GM10847 (cell line): Measurements from ENCODE around the gene GIN1.

Source experiments
- POLR2A ChIP-seq: IDR thresholded peaks from 2 replicates; pipeline ENCODE4 v1.6.1; 2011; ENCODE audit not compliant: insufficient read length; ENCODE audit errors: extremely low read depth

The GIN1 gene

DNA sequence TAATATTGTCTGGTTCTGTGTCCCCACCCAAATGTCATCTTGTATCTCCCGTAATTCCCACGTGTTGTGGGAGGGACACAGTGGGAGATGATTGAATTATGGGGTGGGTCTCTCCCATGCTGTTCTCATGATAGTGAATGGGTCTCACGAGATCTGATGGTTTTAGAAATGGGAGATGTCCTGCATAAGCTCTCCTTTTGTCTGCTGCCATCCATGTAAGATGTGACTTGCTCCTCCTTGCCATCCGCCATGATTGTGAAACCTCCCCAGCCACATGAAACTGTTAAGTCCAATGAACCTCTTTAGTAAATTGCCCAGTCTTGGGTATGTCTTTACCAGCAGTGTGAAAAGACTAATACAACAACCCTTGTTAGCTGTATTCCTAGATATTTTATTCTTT, 44.5 kb downstream of the GIN1 start:
- TF ChIP-seq POLR2A, result no peak

- TF ChIP-seq POLR2A, result no peak
Observed at GRCh38 chr5:103066326-103066725, 53.6 kb downstream of the GIN1 start.

- TF ChIP-seq POLR2A, result no peak
Observed at GRCh38 chr5:103060424-103060954, 59.4 kb downstream of the GIN1 start.

- TF ChIP-seq POLR2A, result no peak
Observed at GRCh38 chr5:103059525-103059924, 60.4 kb downstream of the GIN1 start.

GRCh38 chr5:103057208-103058130, 62.5 kb downstream of the GIN1 start:
- no peak for TF ChIP-seq POLR2A

DNA sequence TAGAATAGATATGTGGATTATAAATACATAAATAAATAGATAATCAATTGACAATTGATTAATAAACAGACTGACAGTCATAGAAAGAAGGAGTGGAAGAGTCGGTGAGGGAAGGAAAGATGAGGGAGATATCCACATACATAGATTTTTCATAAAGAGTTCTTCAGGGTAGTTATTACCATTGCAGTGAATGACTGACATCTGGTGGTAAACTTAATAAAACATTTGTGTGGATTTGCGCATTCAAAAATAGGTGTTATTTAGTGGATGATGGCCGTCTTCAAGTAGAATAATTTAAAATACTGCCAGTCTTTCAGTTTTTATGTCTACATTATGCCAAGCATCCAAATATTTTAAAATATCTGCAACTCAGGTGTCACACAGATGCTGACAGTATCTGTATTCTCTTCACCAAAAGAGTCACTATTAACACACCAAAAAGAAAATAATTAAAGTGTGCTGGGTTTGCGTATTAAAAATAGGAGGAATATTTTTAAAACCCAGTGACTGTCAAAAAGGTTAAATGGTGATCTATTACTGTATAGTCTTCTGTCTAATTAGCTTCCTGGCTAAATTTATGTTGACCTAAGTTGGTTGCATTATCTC, 78.8 kb downstream of the GIN1 start:
- no peak for TF ChIP-seq POLR2A

- no peak for TF ChIP-seq POLR2A
Observed at GRCh38 chr5:103037673-103038455, 82.1 kb downstream of the GIN1 start.

DNA sequence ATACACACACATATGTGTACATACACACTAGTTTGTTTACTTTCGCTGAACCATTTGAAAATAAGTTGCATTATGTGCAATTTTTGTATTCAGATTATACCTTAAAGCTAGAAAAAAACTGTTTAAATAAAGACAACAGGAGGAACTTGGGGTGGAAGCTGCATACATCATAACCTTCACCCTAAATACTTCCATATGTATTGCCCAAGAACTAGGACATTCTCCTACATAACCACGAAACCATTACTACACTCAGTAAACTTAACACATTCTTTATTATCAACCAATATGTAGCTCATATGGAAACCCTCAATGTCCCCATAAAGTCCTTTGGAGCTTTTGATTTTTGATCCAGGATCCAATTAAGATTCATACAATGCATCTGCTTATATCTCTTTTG, 83.3 kb downstream of the GIN1 start:
- TF ChIP-seq POLR2A, result no peak
